OCI-LY7 (cell line): ENCODE measurements around the gene ELOVL4. TPM values are rescaled to one million over a fixed set of nuclear protein-coding genes. Genes with fewer than 3 reads are reported as not detected.

Experiments
- BruUV-seq: library from RNA; stranded (reverse); fragments of 400-500 nt; replicated peaks from 2 replicates; lab custom pipeline; 2021; lab: Mats Ljungman, UMichigan
- CTCF ChIA-PET: fragments of 300-600 bp; sonication (Branson Sonifier 250); formaldehyde crosslinking; loops from one replicate; lab custom pipeline; 2022; ENCODE audit warnings: antibody characterized with exemption; ENCODE audit not compliant: unreplicated experiment; lab: Charles Lee
- POLR2A ChIA-PET: fragments of 300-600 bp; sonication (Branson Sonifier 250); formaldehyde crosslinking; loops from one replicate; lab custom pipeline; 2022; ENCODE audit warnings: antibody characterized with exemption; lab: Charles Lee
- DNase-seq: peaks from one replicate; pipeline ENCODE4 v3.0.0-alpha.2; 2015; ENCODE audit warnings: low spot score
- H2AFZ ChIP-seq: fragments of 200-600 bp; sonication (generic), shearing (Covaris generic); 2 replicates; pipeline ENCODE4 v1.6.1; 2014; ENCODE audit warnings: mild to moderate bottlenecking, antibody characterized with exemption, low read length, moderate library complexity
- H3K27ac ChIP-seq: fragments of 200-600 bp; sonication (generic); 2 replicates; pipeline ENCODE4 v1.5.1; 2014; ENCODE audit warnings: mixed run types, low read depth, mild to moderate bottlenecking, moderate library complexity, low read length, inconsistent platforms; ENCODE audit not compliant: poor library complexity, severe bottlenecking
- H3K36me3 ChIP-seq: fragments of 200-600 bp; sonication (generic); 2 replicates; pipeline ENCODE4 v1.6.1; 2014; ENCODE audit warnings: mild to moderate bottlenecking, antibody characterized with exemption, low read length, moderate library complexity, mixed read lengths; ENCODE audit not compliant: insufficient read depth
- H3K4me1 ChIP-seq: fragments of 200-600 bp; sonication (generic); 2 replicates; pipeline ENCODE4 v1.5.1; 2014; ENCODE audit warnings: mild to moderate bottlenecking, low read length; ENCODE audit not compliant: insufficient read depth, poor library complexity, severe bottlenecking
- H3K4me2 ChIP-seq: fragments of 200-600 bp; sonication (generic); 2 replicates; pipeline ENCODE4 v1.6.1; 2014; ENCODE audit warnings: mild to moderate bottlenecking, low read length
- H3K4me3 ChIP-seq: fragments of 200-600 bp; sonication (generic); 2 replicates; pipeline ENCODE4 v1.5.1; 2014; ENCODE audit warnings: mild to moderate bottlenecking, low read depth, low read length; ENCODE audit not compliant: poor library complexity, severe bottlenecking
- H3K79me2 ChIP-seq: fragments of 200-600 bp; sonication (generic); 2 replicates; pipeline ENCODE4 v1.6.1; 2016; ENCODE audit warnings: low read depth, mild to moderate bottlenecking, low read length, moderate library complexity, mixed read lengths; ENCODE audit not compliant: insufficient read depth
- H3K9me2 ChIP-seq: fragments of 200-600 bp; sonication (generic); 2 replicates; pipeline ENCODE4 v1.6.1; 2016; ENCODE audit warnings: mild to moderate bottlenecking, low read length, mixed read lengths; ENCODE audit not compliant: insufficient read depth
- H3K9me3 ChIP-seq: fragments of 200-600 bp; sonication (generic); 2 replicates; pipeline ENCODE4 v1.6.1; 2014; ENCODE audit warnings: mild to moderate bottlenecking, mixed run types, low read length, mixed read lengths
- H4K20me1 ChIP-seq: fragments of 200-600 bp; sonication (generic); 2 replicates; pipeline ENCODE4 v1.6.1; 2014; ENCODE audit warnings: mild to moderate bottlenecking, antibody characterized with exemption, low read length, moderate library complexity, mixed read lengths; ENCODE audit not compliant: insufficient read depth
- CTCF ChIP-seq: fragments of 200-600 bp; sonication (generic); conservative IDR thresholded peaks from 2 replicates; pipeline ENCODE4 v1.5.1; 2014; ENCODE audit warnings: mild to moderate bottlenecking, antibody characterized with exemption, low read length, moderate library complexity, mixed read lengths
- EZH2phosphoT487 ChIP-seq: fragments of 200-600 bp; sonication (generic); IDR thresholded peaks from 2 replicates; pipeline ENCODE4 v1.6.1; 2018; ENCODE audit warnings: low read depth, borderline replicate concordance, mild to moderate bottlenecking, mixed run types, antibody characterized with exemption, low read length, moderate library complexity, mixed read lengths
- intact Hi-C: fragments of 100-400 bp; cut with micrococcal nuclease; formaldehyde crosslinking; loops from one replicate; pipeline ENCODE4 v1.10.0; 2022; ENCODE audit not compliant: unreplicated experiment
- total RNA-seq, 2 experiments: library from RNA; depleted of rRNA in 1 of 2; stranded (reverse); fragments of >200 nt in 1 of 2; shearing (Covaris generic) in 1 of 2; gene quantifications; 2 replicates each; pipeline ENCODE4 v1.2.3, GENCODE V29; 2014 to 2022

The ELOVL4 gene
- total RNA-seq, 2 experiments from 2014 or later, result not detected

- Histone ChIP-seq H3K36me3 (no peaks in the 10 kb centered on the region), H3K27ac (no peak overlapping the region), H3K9me2 (no peaks in the 10 kb centered on the region), H4K20me1 (no peaks in the 10 kb centered on the region), H3K4me1 (no peaks in the 10 kb centered on the region), H3K79me2 (no peaks in the 10 kb centered on the region), H3K4me2 (no peak overlapping the region), H3K9me3 (no peaks in the 10 kb centered on the region), H3K4me3 (no peak overlapping the region), H2AFZ (0 out of 2 replicates have a peak overlapping the region, but pooled peaks have one; percentile 1)
- intact Hi-C loops, result loop anchor here (1.0 kb wide), 1 partner anchor 20 kb away; no protein-coding TSS in a partner anchor
- POLR2A ChIA-PET, result no interaction called here
- BruUV-seq, result no TSS peak
- TF ChIP-seq CTCF (no peak), EZH2phosphoT487 (no peak)
- CTCF ChIA-PET, result no interaction called here
- DNase-seq, result no peak
Observed at GRCh38 chr6:79874531-79875134, 72.7 kb downstream of the ELOVL4 start.

GRCh38 chr6:79872986-79873385, 74.4 kb downstream of the ELOVL4 start:
- Histone ChIP-seq H3K79me2 (no peaks in the 10 kb centered on the region), H3K4me1 (no peaks in the 10 kb centered on the region), H4K20me1 (no peaks in the 10 kb centered on the region), H3K36me3 (no peaks in the 10 kb centered on the region), H2AFZ (no peak overlapping the region), H3K4me2 (no peak overlapping the region), H3K27ac (no peak overlapping the region), H3K9me3 (no peaks in the 10 kb centered on the region), H3K4me3 (no peak overlapping the region), H3K9me2 (no peaks in the 10 kb centered on the region)
- intact Hi-C loops, result no loop called here
- ChIA-PET POLR2A (interaction anchor here (0.7 kb wide), 1 partner anchor 324 kb away, joined by 3 read pairs; no protein-coding TSS in a partner anchor), CTCF (no interaction called here)
- BruUV-seq, result no TSS peak
- TF ChIP-seq CTCF, result no peak
- no peak for TF ChIP-seq EZH2phosphoT487
- DNase-seq, result no peak

- Histone ChIP-seq H4K20me1 (no peaks in the 10 kb centered on the region), H3K36me3 (no peaks in the 10 kb centered on the region), H3K27ac (no peak overlapping the region), H3K4me3 (no peak overlapping the region), H3K4me2 (no peak overlapping the region), H2AFZ (no peak overlapping the region), H3K9me2 (no peaks in the 10 kb centered on the region), H3K79me2 (no peaks in the 10 kb centered on the region), H3K4me1 (no peaks in the 10 kb centered on the region), H3K9me3 (no peaks in the 10 kb centered on the region)
- intact Hi-C loops, result no loop called here
- DNase-seq, result no peak
- no TSS peak for BruUV-seq
- POLR2A ChIA-PET, result interaction anchor here (0.7 kb wide), 1 partner anchor 324 kb away, joined by 3 read pairs; no protein-coding TSS in a partner anchor
- CTCF ChIA-PET, result no interaction called here
- no peak for TF ChIP-seq EZH2phosphoT487
- no peak for TF ChIP-seq CTCF
Observed at GRCh38 chr6:79872303-79872702, 75.0 kb downstream of the ELOVL4 start.
